HepG2 (cell line): ENCODE data around the gene TMEM200A. TPM values are rescaled to one million over a fixed set of nuclear protein-coding genes. Genes with fewer than 3 reads are reported as not detected.

ENCODE experiments used
- ATAC-seq: fragments of 200-7000 bp; cut with Tn5 transposase; 3 replicates; pipeline ENCODE4 v1.9.1; 2020; ENCODE audit warnings: mild to moderate bottlenecking, moderate library complexity
- BruUV-seq: library from RNA; stranded (reverse); fragments of 400-500 nt; replicated peaks from 2 replicates; lab custom pipeline; 2021; lab: Mats Ljungman, UMichigan
- CTCF ChIA-PET: fragments of 300-600 bp; formaldehyde crosslinking; extraction: SDS; loops from one replicate; lab custom pipeline; 2021; ENCODE audit warnings: low total read pairs, inconsistent platforms, low intra/inter-chr PET ratio; lab: Yijun Ruan, JAX
- POLR2A ChIA-PET: fragments of 350-600 bp; sonication (Branson Sonifier 250); formaldehyde crosslinking; loops from one replicate; lab custom pipeline; 2020; ENCODE audit warnings: antibody characterized with exemption, inconsistent platforms; lab: Yijun Ruan, JAX
- DNase-seq: peaks from one replicate; pipeline ENCODE4 v3.0.0-alpha.2; 2015; ENCODE audit warnings: low spot score
- FAIRE-seq: peaks from 3 replicates; lab custom pipeline; 2011; peaks lifted over from hg19 to GRCh38; lab: Jason Lieb, UNC
- H2AFZ ChIP-seq: one replicate; pipeline ENCODE4 v1.6.1; 2011; ENCODE audit warnings: low read length, inconsistent platforms
- H3K27ac ChIP-seq: fragments of 300-600 bp; 3 replicates; pipeline ENCODE4 v1.8.0; 2011; ENCODE audit warnings: mixed run types, mild to moderate bottlenecking, mixed read lengths, low read length, inconsistent platforms; ENCODE audit not compliant: insufficient read depth; ENCODE audit errors: extremely low read length
- H3K27me3 ChIP-seq, 2 experiments: fragments of 200-600 bp in 1 of 2; 2 replicates in 1 of 2; 3 replicates in 1 of 2; pipeline versions ENCODE4 v1.6.0 to v1.8.0; 2011; ENCODE audit warnings: low read length in 2 of 2, mild to moderate bottlenecking in 2 of 2, moderate library complexity in 2 of 2, inconsistent platforms in 1 of 2; ENCODE audit not compliant: insufficient read depth in 2 of 2, control insufficient read depth in 1 of 2
- H3K36me3 ChIP-seq, 2 experiments: fragments of 200-600 bp in 1 of 2; replicated peaks in 1 of 2; 2 replicates in 1 of 2; 3 replicates in 1 of 2; pipeline versions ENCODE4 v1.5.1 to v1.8.0; 2011; ENCODE audit warnings: low read length in 2 of 2, inconsistent platforms in 1 of 2; ENCODE audit not compliant: insufficient read depth in 2 of 2, control insufficient read depth in 1 of 2
- H3K4me1 ChIP-seq: 2 replicates; pipeline ENCODE4 v1.5.1; 2012; ENCODE audit warnings: low read length, inconsistent platforms; ENCODE audit not compliant: insufficient read depth
- H3K4me2 ChIP-seq: 2 replicates; pipeline ENCODE4 v1.6.0; 2011; ENCODE audit warnings: low read depth, low read length, inconsistent platforms
- H3K4me3 ChIP-seq, 3 experiments: fragments of 200-600 bp in 1 of 3; sonication (generic), shearing (Covaris generic) in 1 of 3; replicated peaks in 1 of 3; 2 replicates each; pipeline ENCODE4 v1.5.1; 2011 to 2016; ENCODE audit warnings: low read length in 3 of 3, inconsistent platforms in 2 of 3, low read depth in 2 of 3, mild to moderate bottlenecking in 2 of 3, control low read depth in 1 of 3, mixed read lengths in 1 of 3; ENCODE audit not compliant: insufficient read depth in 1 of 3
- H3K79me2 ChIP-seq: one replicate; pipeline ENCODE4 v1.6.1; 2011; ENCODE audit warnings: low read length, inconsistent platforms; ENCODE audit not compliant: insufficient read depth
- H3K9ac ChIP-seq: 2 replicates; pipeline ENCODE4 v1.6.0; 2011; ENCODE audit warnings: mild to moderate bottlenecking, low read depth, low read length, inconsistent platforms; ENCODE audit not compliant: insufficient read depth
- H3K9me3 ChIP-seq: 2 replicates; pipeline ENCODE4 v1.5.1; 2012; ENCODE audit warnings: mild to moderate bottlenecking, low read length
- H4K20me1 ChIP-seq: 2 replicates; pipeline ENCODE4 v1.6.0; 2011; ENCODE audit warnings: inconsistent platforms, mild to moderate bottlenecking, low read length, moderate library complexity; ENCODE audit not compliant: insufficient read depth
- BRCA1 ChIP-seq: sonication (generic); formaldehyde crosslinking; IDR thresholded peaks from 2 replicates; pipeline ENCODE4 v1.4.0; 2020; ENCODE audit warnings: missing genetic modification reagents
- CBX2 ChIP-seq, 2 experiments: fragments of 200-600 bp in 1 of 2; sonication (generic); formaldehyde crosslinking in 1 of 2; IDR thresholded peaks; 2 replicates each; pipeline versions ENCODE4 v1.7.0 to v1.8.1; 2018 to 2022; ENCODE audit warnings: low read depth in 2 of 2, low read length in 1 of 2, mild to moderate bottlenecking in 1 of 2, missing genetic modification reagents in 1 of 2
- CENPX ChIP-seq: sonication (generic); formaldehyde crosslinking; IDR thresholded peaks from 2 replicates; pipeline ENCODE4 v1.9.0; 2021; ENCODE audit warnings: mild to moderate bottlenecking, missing genetic modification reagents, moderate library complexity
- CREM ChIP-seq, 2 experiments: sonication (generic) in 1 of 2; formaldehyde crosslinking in 1 of 2; IDR thresholded peaks; 2 replicates each; pipeline versions ENCODE4 v1.4.0 to v1.6.1; 2016 to 2020; ENCODE audit warnings: antibody characterized with exemption in 1 of 2, mild to moderate bottlenecking in 1 of 2, missing genetic modification reagents in 1 of 2
- HMGA1 ChIP-seq: sonication (generic); formaldehyde crosslinking; conservative IDR thresholded peaks from 2 replicates; pipeline ENCODE4 v1.4.0; 2020; ENCODE audit warnings: missing genetic modification reagents
- SNAPC2 ChIP-seq: sonication (generic); formaldehyde crosslinking; IDR thresholded peaks from 2 replicates; pipeline ENCODE4 v1.8.1; 2022; ENCODE audit warnings: mild to moderate bottlenecking, missing genetic modification reagents
- TBX2 ChIP-seq: sonication (generic); formaldehyde crosslinking; IDR thresholded peaks from 2 replicates; pipeline ENCODE4 v1.5.0; 2020; ENCODE audit warnings: missing genetic modification reagents, mild to moderate bottlenecking, borderline replicate concordance
- ZBTB1 ChIP-seq: sonication (generic); formaldehyde crosslinking; IDR thresholded peaks from 2 replicates; pipeline ENCODE4 v1.4.0; 2020; ENCODE audit warnings: missing genetic modification reagents, borderline replicate concordance
- ZFAT ChIP-seq: sonication (generic); formaldehyde crosslinking; conservative IDR thresholded peaks from 2 replicates; pipeline ENCODE4 v1.8.1; 2023; ENCODE audit warnings: missing genetic modification reagents, inconsistent platforms
- ZNF24 ChIP-seq: fragments of 450-650 bp; IDR thresholded peaks from 2 replicates; pipeline ENCODE4 v1.6.1; 2017; ENCODE audit warnings: antibody characterized with exemption, mild to moderate bottlenecking
- ZNF614 ChIP-seq: IDR thresholded peaks from 2 replicates; pipeline ENCODE4 v1.6.1; 2018; ENCODE audit warnings: missing biosample characterization, missing genetic modification reagents, inconsistent platforms, borderline replicate concordance
- ZNF737 ChIP-seq: sonication (generic); formaldehyde crosslinking; IDR thresholded peaks from 2 replicates; pipeline ENCODE4 v1.5.0; 2020; ENCODE audit warnings: missing genetic modification reagents, mild to moderate bottlenecking, borderline replicate concordance
- ZSCAN21 ChIP-seq: sonication (generic); formaldehyde crosslinking; IDR thresholded peaks from 2 replicates; pipeline ENCODE4 v1.8.0; 2022; ENCODE audit warnings: mild to moderate bottlenecking, missing genetic modification reagents, moderate library complexity, borderline replicate concordance
- WGBS: methylation state at CpG from one replicate; pipeline ENCODE4 v1.1.6; 2017; ENCODE audit warnings: low lambda C conversion rate; 5-methylcytosine and 5-hydroxymethylcytosine counted together
- in situ Hi-C: cut with HindIII; loops from 2 replicates; pipeline ENCODE4 v1.10.0; 2017; ENCODE audit warnings: low pct_unique_long_range_greater_than_20kb; ENCODE audit not compliant: extremely low pct_ligation_motif_present
- intact Hi-C: fragments of 100-400 bp; cut with micrococcal nuclease; formaldehyde crosslinking; loops from one replicate; pipeline ENCODE4 v1.10.0; 2022; ENCODE audit not compliant: unreplicated experiment
- polyA plus RNA-seq, 8 experiments: library from polyadenylated mRNA; depleted of rRNA in 3 of 8; stranded (reverse) in 7 of 8; unstranded in 1 of 8; fragments of >200 nt; fragmentation: Illumina TruSeq in 4 of 8; extraction: Trizol in 4 of 8; gene quantifications; 2 replicates each; pipeline versions ENCODE4 v1.2.1 to v1.2.3, GENCODE V29; 2011 to 2016; ENCODE audit warnings: low read depth in 4 of 8, missing spikeins in 1 of 8, mixed read lengths in 1 of 8; ENCODE audit not compliant: insufficient read depth in 1 of 8
- total RNA-seq, 5 experiments: library from RNA; depleted of rRNA; stranded (reverse); fragments of >200 nt; fragmentation: Illumina TruSeq; extraction: Trizol; gene quantifications; 2 replicates each; pipeline ENCODE4 v1.2.3, GENCODE V29; 2016; ENCODE audit warnings: low read depth in 1 of 5
- TF ChIP-seq, protein P1 (sequence below): sonication (generic); formaldehyde crosslinking; IDR thresholded peaks from 2 replicates; pipeline ENCODE4 v1.4.0; 2020; ENCODE audit warnings: missing genetic modification reagents; ENCODE audit errors: not compliant biosample characterization
- TF ChIP-seq, protein P2 (sequence below): IDR thresholded peaks from 2 replicates; pipeline ENCODE4 v1.6.1; 2016; ENCODE audit warnings: control low read depth
- TF ChIP-seq, protein P3 (sequence below): sonication (generic); formaldehyde crosslinking; IDR thresholded peaks from 2 replicates; pipeline ENCODE4; 2020; ENCODE audit warnings: missing genetic modification reagents, mild to moderate bottlenecking, borderline replicate concordance
- TF ChIP-seq, protein P4 (sequence below): sonication (generic); formaldehyde crosslinking; IDR thresholded peaks from 2 replicates; pipeline ENCODE4 v1.8.1; 2022; ENCODE audit warnings: mild to moderate bottlenecking, missing genetic modification reagents
- TF ChIP-seq, protein P5 (sequence below): sonication (generic); formaldehyde crosslinking; IDR thresholded peaks from 2 replicates; pipeline ENCODE4 v1.5.0; 2020; ENCODE audit warnings: mild to moderate bottlenecking, missing genetic modification reagents

Gene TMEM200A
- total and polyA plus RNA-seq, 2 of the 13 experiments (the other 11 are each of a cell fraction or from before 2014, with no cell fraction given), result 0.34 TPM; not detected in 1

DNA sequence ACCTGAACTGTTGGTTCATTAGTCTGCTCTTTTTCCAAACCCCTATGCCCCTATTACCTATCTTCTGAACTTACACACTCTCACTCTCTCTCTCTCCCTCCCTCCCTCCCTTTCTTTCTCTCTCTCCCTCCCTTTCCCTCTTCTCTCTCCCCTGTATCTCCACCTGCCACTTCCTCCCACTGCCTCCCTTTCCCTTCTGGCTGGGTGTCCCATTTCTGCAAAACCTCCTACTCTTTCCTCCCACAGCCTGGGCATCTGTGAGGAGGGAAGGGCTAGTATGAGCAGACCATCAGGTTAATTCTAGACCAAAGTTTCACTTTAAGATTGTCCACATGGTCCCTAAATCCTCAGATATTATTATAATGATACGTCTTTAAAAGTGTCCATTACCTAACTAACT lies 95.1 kb downstream of the TMEM200A start:
- no TSS peak for BruUV-seq
- CTCF ChIA-PET, result no interaction called here
- TF ChIP-seq ZSCAN21 (CRISPR knock-in tag), result no peak
- TF ChIP-seq ZNF614 (CRISPR knock-in tag), result no peak
- TF ChIP-seq, protein P1, sequence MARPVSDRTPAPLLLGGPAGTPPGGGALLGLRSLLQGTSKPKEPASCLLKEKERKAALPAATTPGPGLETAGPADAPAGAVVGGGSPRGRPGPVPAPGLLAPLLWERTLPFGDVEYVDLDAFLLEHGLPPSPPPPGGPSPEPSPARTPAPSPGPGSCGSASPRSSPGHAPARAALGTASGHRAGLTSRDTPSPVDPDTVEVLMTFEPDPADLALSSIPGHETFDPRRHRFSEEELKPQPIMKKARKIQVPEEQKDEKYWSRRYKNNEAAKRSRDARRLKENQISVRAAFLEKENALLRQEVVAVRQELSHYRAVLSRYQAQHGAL, result no peak
- no peak for TF ChIP-seq TBX2
- TF ChIP-seq, protein P2, sequence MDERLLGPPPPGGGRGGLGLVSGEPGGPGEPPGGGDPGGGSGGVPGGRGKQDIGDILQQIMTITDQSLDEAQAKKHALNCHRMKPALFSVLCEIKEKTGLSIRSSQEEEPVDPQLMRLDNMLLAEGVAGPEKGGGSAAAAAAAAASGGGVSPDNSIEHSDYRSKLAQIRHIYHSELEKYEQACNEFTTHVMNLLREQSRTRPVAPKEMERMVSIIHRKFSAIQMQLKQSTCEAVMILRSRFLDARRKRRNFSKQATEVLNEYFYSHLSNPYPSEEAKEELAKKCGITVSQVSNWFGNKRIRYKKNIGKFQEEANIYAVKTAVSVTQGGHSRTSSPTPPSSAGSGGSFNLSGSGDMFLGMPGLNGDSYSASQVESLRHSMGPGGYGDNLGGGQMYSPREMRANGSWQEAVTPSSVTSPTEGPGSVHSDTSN (CRISPR knock-in tag), result no peak
- TF ChIP-seq ZNF737 (CRISPR knock-in tag), result no peak
- TF ChIP-seq SNAPC2 (CRISPR knock-in tag), result no peak
- TF ChIP-seq, protein P3, sequence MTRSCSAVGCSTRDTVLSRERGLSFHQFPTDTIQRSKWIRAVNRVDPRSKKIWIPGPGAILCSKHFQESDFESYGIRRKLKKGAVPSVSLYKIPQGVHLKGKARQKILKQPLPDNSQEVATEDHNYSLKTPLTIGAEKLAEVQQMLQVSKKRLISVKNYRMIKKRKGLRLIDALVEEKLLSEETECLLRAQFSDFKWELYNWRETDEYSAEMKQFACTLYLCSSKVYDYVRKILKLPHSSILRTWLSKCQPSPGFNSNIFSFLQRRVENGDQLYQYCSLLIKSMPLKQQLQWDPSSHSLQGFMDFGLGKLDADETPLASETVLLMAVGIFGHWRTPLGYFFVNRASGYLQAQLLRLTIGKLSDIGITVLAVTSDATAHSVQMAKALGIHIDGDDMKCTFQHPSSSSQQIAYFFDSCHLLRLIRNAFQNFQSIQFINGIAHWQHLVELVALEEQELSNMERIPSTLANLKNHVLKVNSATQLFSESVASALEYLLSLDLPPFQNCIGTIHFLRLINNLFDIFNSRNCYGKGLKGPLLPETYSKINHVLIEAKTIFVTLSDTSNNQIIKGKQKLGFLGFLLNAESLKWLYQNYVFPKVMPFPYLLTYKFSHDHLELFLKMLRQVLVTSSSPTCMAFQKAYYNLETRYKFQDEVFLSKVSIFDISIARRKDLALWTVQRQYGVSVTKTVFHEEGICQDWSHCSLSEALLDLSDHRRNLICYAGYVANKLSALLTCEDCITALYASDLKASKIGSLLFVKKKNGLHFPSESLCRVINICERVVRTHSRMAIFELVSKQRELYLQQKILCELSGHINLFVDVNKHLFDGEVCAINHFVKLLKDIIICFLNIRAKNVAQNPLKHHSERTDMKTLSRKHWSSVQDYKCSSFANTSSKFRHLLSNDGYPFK (CRISPR knock-in tag), result no peak
- no peak for TF ChIP-seq HMGA1
- TF ChIP-seq CREM (IDR thresholded peaks at IDR 0.05), result no peak
- TF ChIP-seq CREM (CRISPR knock-in tag; IDR thresholded peaks at IDR 0.05), result no peak
- TF ChIP-seq ZFAT, result no peak
- TF ChIP-seq, protein P4, sequence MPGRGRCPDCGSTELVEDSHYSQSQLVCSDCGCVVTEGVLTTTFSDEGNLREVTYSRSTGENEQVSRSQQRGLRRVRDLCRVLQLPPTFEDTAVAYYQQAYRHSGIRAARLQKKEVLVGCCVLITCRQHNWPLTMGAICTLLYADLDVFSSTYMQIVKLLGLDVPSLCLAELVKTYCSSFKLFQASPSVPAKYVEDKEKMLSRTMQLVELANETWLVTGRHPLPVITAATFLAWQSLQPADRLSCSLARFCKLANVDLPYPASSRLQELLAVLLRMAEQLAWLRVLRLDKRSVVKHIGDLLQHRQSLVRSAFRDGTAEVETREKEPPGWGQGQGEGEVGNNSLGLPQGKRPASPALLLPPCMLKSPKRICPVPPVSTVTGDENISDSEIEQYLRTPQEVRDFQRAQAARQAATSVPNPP (CRISPR knock-in tag), result no peak
- no peak for TF ChIP-seq BRCA1 (CRISPR knock-in tag)
- TF ChIP-seq CBX2 (IDR thresholded peaks at IDR 0.05; ENCODE audit: low read depth, low read length), result no peak
- no peak for TF ChIP-seq CBX2 (CRISPR knock-in tag; IDR thresholded peaks at IDR 0.05; ENCODE audit: low read depth)
- no peak for TF ChIP-seq CENPX (CRISPR knock-in tag)
- no peak for TF ChIP-seq ZNF24
- no peak for TF ChIP-seq ZBTB1 (CRISPR knock-in tag)
- TF ChIP-seq, protein P5, sequence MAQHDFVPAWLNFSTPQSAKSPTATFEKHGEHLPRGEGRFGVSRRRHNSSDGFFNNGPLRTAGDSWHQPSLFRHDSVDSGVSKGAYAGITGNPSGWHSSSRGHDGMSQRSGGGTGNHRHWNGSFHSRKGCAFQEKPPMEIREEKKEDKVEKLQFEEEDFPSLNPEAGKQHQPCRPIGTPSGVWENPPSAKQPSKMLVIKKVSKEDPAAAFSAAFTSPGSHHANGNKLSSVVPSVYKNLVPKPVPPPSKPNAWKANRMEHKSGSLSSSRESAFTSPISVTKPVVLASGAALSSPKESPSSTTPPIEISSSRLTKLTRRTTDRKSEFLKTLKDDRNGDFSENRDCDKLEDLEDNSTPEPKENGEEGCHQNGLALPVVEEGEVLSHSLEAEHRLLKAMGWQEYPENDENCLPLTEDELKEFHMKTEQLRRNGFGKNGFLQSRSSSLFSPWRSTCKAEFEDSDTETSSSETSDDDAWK (CRISPR knock-in tag), result no peak

More for the DNA sequence above, 95.1 kb downstream of the TMEM200A start:
- H3K9me3 ChIP-seq, result no peaks in the 10 kb centered on the region
- in situ Hi-C loops (no loop called here), intact Hi-C loops (no loop called here)
- no peaks in the 10 kb centered on the region for H3K4me1 ChIP-seq
- H3K4me2 ChIP-seq, result no peak overlapping the region
- DNase-seq (no peak), FAIRE-seq (no peak), ATAC-seq (no peak)
- no peaks in the 10 kb centered on the region for H3K79me2 ChIP-seq
- no peaks in the 10 kb centered on the region for H4K20me1 ChIP-seq
- H3K9ac ChIP-seq, result no peak overlapping the region
- no peaks in the 10 kb centered on the region for H3K36me3 ChIP-seq
- POLR2A ChIA-PET, result no interaction called here
- no peak overlapping the region for H2AFZ ChIP-seq
- WGBS, result 25% methylated on average over 1 of the region's 1 CpG
- no peak overlapping the region for H3K27ac ChIP-seq
- no peak overlapping the region for H3K4me3 ChIP-seq
- H3K27me3 ChIP-seq, result no peaks in the 10 kb centered on the region; a peak in 1 of 5 replicates
